SK-N-SH treated with all-trans-retinoic acid at 6 μM for 48 hours (cell line): ENCODE data around the gene OBSL1.

ENCODE experiments used
- ATAC-seq: fragments of 200-7000 bp; cut with Tn5 transposase; 3 replicates; pipeline ENCODE4 v1.9.1; 2020; ENCODE audit warnings: mild to moderate bottlenecking, moderate library complexity
- ARNTL ChIP-seq: fragments of 450-650 bp; formaldehyde crosslinking; IDR thresholded peaks from 2 replicates; pipeline ENCODE4 v1.5.0; 2020; ENCODE audit warnings: low read depth, mild to moderate bottlenecking, moderate library complexity, borderline replicate concordance
- CSDC2 ChIP-seq: fragments of 250-450 bp; sonication (Bioruptor Pico); IDR thresholded peaks from 2 replicates; pipeline ENCODE4 v1.5.0; 2020; ENCODE audit warnings: mild to moderate bottlenecking, moderate library complexity
- ESRRG ChIP-seq: fragments of 250-450 bp; sonication (Bioruptor Pico); IDR thresholded peaks from 2 replicates; pipeline ENCODE4 v1.6.1; 2021; ENCODE audit warnings: mild to moderate bottlenecking
- GLIS3 ChIP-seq: fragments of 250-450 bp; sonication (Bioruptor Pico); IDR thresholded peaks from 2 replicates; pipeline ENCODE4 v1.5.0; 2020; ENCODE audit warnings: mild to moderate bottlenecking, moderate library complexity
- ISL1 ChIP-seq: fragments of 250-450 bp; sonication (Bioruptor Pico); IDR thresholded peaks from 2 replicates; pipeline ENCODE4 v2.1.2; 2022; ENCODE audit warnings: mild to moderate bottlenecking, moderate library complexity
- OSR1 ChIP-seq: fragments of 250-450 bp; sonication (Bioruptor Pico); IDR thresholded peaks from 2 replicates; pipeline ENCODE4 v1.8.0; 2022; ENCODE audit warnings: moderate library complexity, mild to moderate bottlenecking, inconsistent platforms
- PATZ1 ChIP-seq: fragments of 250-450 bp; sonication (Bioruptor Pico); IDR thresholded peaks from 2 replicates; pipeline ENCODE4 v1.8.0; 2020; ENCODE audit warnings: mild to moderate bottlenecking, moderate library complexity, borderline replicate concordance
- POU6F1 ChIP-seq: fragments of 250-450 bp; sonication (Bioruptor Pico); IDR thresholded peaks from 2 replicates; pipeline ENCODE4 v1.8.0; 2021; ENCODE audit warnings: low read depth, mild to moderate bottlenecking, moderate library complexity, borderline replicate concordance
- RARB ChIP-seq: fragments of 250-450 bp; sonication (Bioruptor Pico); IDR thresholded peaks from 2 replicates; pipeline ENCODE4 v1.8.0; 2021; ENCODE audit warnings: mild to moderate bottlenecking, moderate library complexity
- SNAI2 ChIP-seq: fragments of 250-450 bp; sonication (Bioruptor Pico); IDR thresholded peaks from 2 replicates; pipeline ENCODE4 v1.5.0; 2020; ENCODE audit warnings: mild to moderate bottlenecking, moderate library complexity
- TCF4 ChIP-seq: fragments of 250-450 bp; sonication (Bioruptor Pico); IDR thresholded peaks from 2 replicates; pipeline ENCODE4 v1.8.0; 2021; ENCODE audit warnings: mild to moderate bottlenecking, moderate library complexity, borderline replicate concordance
- TOX ChIP-seq: fragments of 250-450 bp; sonication (Bioruptor Pico); IDR thresholded peaks from 2 replicates; pipeline ENCODE4 v1.8.0; 2021; ENCODE audit warnings: mild to moderate bottlenecking, moderate library complexity, borderline replicate concordance
- ZC3H10 ChIP-seq: fragments of 250-450 bp; sonication (Bioruptor Pico); IDR thresholded peaks from 2 replicates; pipeline ENCODE4 v1.5.1; 2021; ENCODE audit warnings: mild to moderate bottlenecking, moderate library complexity
- ZFP3 ChIP-seq: fragments of 250-450 bp; sonication (Bioruptor Pico); IDR thresholded peaks from 2 replicates; pipeline ENCODE4 v1.5.0; 2020; ENCODE audit warnings: mild to moderate bottlenecking, moderate library complexity
- ZFP30 ChIP-seq: fragments of 450-650 bp; formaldehyde crosslinking; IDR thresholded peaks from 2 replicates; pipeline ENCODE4 v1.5.0; 2022; ENCODE audit warnings: mild to moderate bottlenecking, moderate library complexity
- ZNF565 ChIP-seq: fragments of 450-650 bp; formaldehyde crosslinking; conservative IDR thresholded peaks from 2 replicates; pipeline ENCODE4 v1.5.0; 2020; ENCODE audit warnings: low read depth, mild to moderate bottlenecking, moderate library complexity
- ZNF70 ChIP-seq: fragments of 450-650 bp; formaldehyde crosslinking; IDR thresholded peaks from 2 replicates; pipeline ENCODE4 v1.5.0; 2020; ENCODE audit warnings: mild to moderate bottlenecking, moderate library complexity
- ZNF8 ChIP-seq: fragments of 450-650 bp; formaldehyde crosslinking; IDR thresholded peaks from 2 replicates; pipeline ENCODE4 v1.5.0; 2020; ENCODE audit warnings: mild to moderate bottlenecking, moderate library complexity
- TF ChIP-seq, protein P1 (sequence below): fragments of 250-450 bp; sonication (Bioruptor Pico); IDR thresholded peaks from 2 replicates; pipeline ENCODE4 v1.5.1; 2020; ENCODE audit warnings: low read depth, mild to moderate bottlenecking, moderate library complexity
- TF ChIP-seq, protein P2 (sequence below): fragments of 250-450 bp; sonication (Bioruptor Pico); IDR thresholded peaks from 2 replicates; pipeline ENCODE4 v1.5.0; 2020; ENCODE audit warnings: mild to moderate bottlenecking, moderate library complexity

Gene OBSL1

DNA sequence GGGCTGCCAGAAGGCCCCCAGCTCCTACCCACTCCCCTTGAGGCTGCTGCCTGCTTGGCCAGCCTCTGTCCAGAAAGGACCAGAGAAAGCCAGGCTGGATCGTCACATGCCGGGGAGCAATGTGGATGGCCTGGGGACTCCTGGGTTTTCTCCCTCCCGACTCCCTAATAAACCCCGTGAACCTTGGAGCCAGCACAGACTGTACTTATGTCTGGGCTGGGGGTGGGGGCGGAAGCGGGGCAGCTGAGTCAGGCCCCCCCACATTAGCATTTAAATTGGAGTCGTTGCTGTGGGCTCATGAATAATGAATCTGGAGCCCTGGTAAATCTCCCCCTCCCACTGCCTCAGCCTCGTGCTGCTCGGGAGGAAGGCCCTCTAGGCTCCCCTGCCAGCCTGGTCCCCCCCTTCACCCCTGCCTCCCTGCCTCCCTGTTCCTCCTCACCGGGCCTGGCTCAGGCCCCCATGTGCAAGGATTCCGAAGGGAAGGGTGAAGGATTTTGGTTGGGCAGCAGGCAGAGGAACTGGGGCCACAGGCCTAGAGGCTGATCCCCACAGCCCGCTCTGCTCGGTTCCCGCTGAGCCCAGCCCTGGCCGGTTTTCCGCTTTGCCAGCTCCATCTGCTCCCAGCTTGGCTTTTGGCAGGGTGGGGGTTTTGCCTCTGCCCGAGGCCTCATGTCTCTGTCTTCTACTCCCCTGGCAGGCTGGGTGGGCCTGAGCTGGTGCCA lies 64.4 kb downstream of the OBSL1 start:
- TF ChIP-seq SNAI2 (CRISPR knock-in tag) = no peak
- no peak for TF ChIP-seq RARB (CRISPR knock-in tag)
- no peak for TF ChIP-seq ZNF70
- TF ChIP-seq ZFP30 (CRISPR knock-in tag) = no peak
- TF ChIP-seq, protein P1, sequence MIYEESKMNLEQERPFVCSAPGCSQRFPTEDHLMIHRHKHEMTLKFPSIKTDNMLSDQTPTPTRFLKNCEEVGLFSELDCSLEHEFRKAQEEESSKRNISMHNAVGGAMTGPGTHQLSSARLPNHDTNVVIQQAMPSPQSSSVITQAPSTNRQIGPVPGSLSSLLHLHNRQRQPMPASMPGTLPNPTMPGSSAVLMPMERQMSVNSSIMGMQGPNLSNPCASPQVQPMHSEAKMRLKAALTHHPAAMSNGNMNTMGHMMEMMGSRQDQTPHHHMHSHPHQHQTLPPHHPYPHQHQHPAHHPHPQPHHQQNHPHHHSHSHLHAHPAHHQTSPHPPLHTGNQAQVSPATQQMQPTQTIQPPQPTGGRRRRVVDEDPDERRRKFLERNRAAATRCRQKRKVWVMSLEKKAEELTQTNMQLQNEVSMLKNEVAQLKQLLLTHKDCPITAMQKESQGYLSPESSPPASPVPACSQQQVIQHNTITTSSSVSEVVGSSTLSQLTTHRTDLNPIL = no peak
- TF ChIP-seq ZFP3 = no peak
- no peak for TF ChIP-seq ZC3H10 (CRISPR knock-in tag)
- no peak for TF ChIP-seq ESRRG (CRISPR knock-in tag)
- no peak for TF ChIP-seq PATZ1
- TF ChIP-seq, protein P2, sequence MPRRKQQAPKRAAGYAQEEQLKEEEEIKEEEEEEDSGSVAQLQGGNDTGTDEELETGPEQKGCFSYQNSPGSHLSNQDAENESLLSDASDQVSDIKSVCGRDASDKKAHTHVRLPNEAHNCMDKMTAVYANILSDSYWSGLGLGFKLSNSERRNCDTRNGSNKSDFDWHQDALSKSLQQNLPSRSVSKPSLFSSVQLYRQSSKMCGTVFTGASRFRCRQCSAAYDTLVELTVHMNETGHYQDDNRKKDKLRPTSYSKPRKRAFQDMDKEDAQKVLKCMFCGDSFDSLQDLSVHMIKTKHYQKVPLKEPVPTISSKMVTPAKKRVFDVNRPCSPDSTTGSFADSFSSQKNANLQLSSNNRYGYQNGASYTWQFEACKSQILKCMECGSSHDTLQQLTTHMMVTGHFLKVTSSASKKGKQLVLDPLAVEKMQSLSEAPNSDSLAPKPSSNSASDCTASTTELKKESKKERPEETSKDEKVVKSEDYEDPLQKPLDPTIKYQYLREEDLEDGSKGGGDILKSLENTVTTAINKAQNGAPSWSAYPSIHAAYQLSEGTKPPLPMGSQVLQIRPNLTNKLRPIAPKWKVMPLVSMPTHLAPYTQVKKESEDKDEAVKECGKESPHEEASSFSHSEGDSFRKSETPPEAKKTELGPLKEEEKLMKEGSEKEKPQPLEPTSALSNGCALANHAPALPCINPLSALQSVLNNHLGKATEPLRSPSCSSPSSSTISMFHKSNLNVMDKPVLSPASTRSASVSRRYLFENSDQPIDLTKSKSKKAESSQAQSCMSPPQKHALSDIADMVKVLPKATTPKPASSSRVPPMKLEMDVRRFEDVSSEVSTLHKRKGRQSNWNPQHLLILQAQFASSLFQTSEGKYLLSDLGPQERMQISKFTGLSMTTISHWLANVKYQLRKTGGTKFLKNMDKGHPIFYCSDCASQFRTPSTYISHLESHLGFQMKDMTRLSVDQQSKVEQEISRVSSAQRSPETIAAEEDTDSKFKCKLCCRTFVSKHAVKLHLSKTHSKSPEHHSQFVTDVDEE (CRISPR knock-in tag) = no peak
- no peak for TF ChIP-seq ZNF565 (CRISPR knock-in tag)
- no peak for TF ChIP-seq ARNTL (CRISPR knock-in tag)
- TF ChIP-seq ZNF8 (CRISPR knock-in tag) = no peak
- no peak for TF ChIP-seq OSR1 (CRISPR knock-in tag)
- no peak for TF ChIP-seq TOX (CRISPR knock-in tag)
- TF ChIP-seq GLIS3 (CRISPR knock-in tag) = no peak
- TF ChIP-seq CSDC2 = no peak
- no peak for TF ChIP-seq TCF4 (CRISPR knock-in tag)
- TF ChIP-seq POU6F1 (CRISPR knock-in tag) = no peak
- no peak for ATAC-seq

DNA sequence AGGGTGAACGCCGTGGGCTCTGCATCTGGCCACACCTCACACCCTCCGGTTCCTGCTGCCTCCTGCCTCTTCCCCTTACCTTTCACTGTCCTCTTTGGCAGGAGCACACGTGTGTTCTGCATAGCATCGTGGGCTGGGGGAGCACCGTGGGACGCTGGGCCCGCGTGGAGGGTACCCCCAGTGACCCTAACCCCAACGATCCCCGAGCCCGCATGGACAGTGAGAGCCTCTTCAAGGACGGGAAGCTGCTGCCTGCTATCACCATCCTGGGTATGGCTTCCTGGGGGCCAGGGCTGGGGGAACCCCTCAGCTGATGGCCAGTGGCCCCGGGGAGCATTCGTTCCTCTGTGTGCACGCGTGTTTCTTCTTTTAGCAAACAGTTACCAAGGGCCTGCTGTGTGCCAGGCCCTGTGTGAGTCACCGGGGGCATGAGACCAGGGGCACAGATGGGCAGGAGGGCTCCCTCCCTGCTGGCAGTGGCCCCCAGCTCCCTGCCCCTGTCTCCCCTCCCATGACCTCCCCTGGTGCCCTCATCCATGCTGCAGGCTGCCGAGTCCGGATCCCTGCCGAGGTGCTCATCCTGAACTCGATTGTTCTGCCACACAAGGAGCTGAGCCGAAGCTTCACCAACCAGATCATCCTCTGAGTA lies 65.1 kb downstream of the OBSL1 start:
- ATAC-seq = no peak
- TF ChIP-seq SNAI2 (CRISPR knock-in tag) (no peak), ISL1 (no peak), GLIS3 (CRISPR knock-in tag) (no peak), ZFP3 (no peak), ZNF70 (no peak), ZNF565 (CRISPR knock-in tag) (no peak), ZC3H10 (CRISPR knock-in tag) (no peak), ARNTL (CRISPR knock-in tag) (no peak), RARB (CRISPR knock-in tag) (no peak), OSR1 (CRISPR knock-in tag) (no peak), ESRRG (CRISPR knock-in tag) (no peak), TOX (CRISPR knock-in tag) (no peak), CSDC2 (no peak), PATZ1 (no peak)
- TF ChIP-seq, protein P1 = no peak
